Dermis microvascular lymphatic vessel endothelial cell (primary cell): ENCODE data around the gene PIM2. TPM values are rescaled to one million over a fixed set of nuclear protein-coding genes. Genes with fewer than 3 reads are reported as not detected.
A peak's percentile ranks its signal among the peaks of the same experiment; 100 is the strongest.
"Not testable (repeated sequence)": the region's sequence is repeated elsewhere in the genome, so short reads cannot be mapped to it uniquely, and the experiment has no call there.

ENCODE experiments used
- DNase-seq, 2 donors: peaks; one replicate each; pipeline versions ENCODE4 v3.0.0 to v3.0.0-alpha.2; 2010; ENCODE audit warnings: low read depth in 2 of 2
- total RNA-seq: library from RNA; depleted of rRNA; stranded (reverse); fragments of >200 nt; gene quantifications from 2 replicates; pipeline ENCODE4 v1.2.1, GENCODE V29; 2014

Gene PIM2
- total RNA-seq, 1 donor from 2014 or later = 3.3 TPM

DNA sequence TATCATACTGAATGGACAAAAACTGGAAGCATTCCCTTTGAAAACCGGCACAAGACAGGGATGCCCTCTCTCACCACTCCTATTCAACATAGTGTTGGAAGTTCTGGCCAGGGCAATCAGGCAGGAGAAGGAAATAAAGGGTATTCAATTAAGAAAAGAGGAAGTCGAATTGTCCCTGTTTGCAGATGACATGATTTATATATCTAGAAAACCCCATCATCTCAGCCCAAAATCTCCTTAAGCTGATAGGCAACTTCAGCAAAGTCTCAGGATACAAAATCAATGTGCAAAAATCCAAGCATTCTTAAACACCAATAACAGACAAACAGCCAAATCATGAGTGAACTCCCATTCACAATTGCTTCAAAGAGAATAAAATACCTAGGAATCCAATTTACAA, 46.8 kb downstream of the PIM2 start:
- DNase-seq = not testable (repeated sequence)

DNA sequence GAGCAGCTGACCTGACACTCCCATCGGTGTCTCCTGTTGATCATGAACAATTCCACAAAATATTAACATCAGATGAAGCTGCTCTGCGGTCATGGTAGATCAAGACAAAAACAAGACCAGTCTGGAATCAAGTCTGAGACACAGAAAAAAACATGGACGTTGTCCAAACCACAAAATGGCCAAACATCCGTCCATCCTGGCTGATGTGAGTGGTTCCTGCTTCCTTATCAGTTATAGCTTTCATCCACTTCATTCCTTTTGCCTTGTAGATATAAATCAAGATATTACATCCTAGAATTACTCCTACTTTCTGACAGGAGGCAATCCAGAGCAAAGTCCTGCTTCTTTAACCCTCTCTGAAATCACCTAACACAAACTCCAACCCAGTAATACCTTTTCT, 54.6 kb downstream of the PIM2 start:
- DNase-seq = peak in 1 of 2 donors; percentile 17

Other genes starting within 250 kb of the PIM2 start
- 0.25 TPM in 1 of 2 replicates, not detected in the other for gene WAS, start 235.2 kb downstream of the PIM2 start, total RNA-seq
- gene SUV39H1, start 222.3 kb downstream of the PIM2 start, total RNA-seq = 3.9 and 4.9 TPM in 2 replicates
- not detected in 2 replicates for gene GLOD5, start 157.3 kb downstream of the PIM2 start, total RNA-seq
- gene GATA1, start 132.4 kb downstream of the PIM2 start, total RNA-seq = not detected in 2 replicates
- 17.3 and 26.3 TPM in 2 replicates for gene HDAC6, start 117.0 kb downstream of the PIM2 start, total RNA-seq
- gene ERAS, start 92.5 kb downstream of the PIM2 start, total RNA-seq = not detected in 2 replicates
- under 0.01 and 0.13 TPM in 2 replicates for gene PCSK1N, start 83.4 kb downstream of the PIM2 start, total RNA-seq
- 22.2 and 24.9 TPM in 2 replicates for gene TIMM17B, start 21.3 kb downstream of the PIM2 start, total RNA-seq
- 53.9 and 60.2 TPM in 2 replicates for gene PQBP1, start 21.1 kb downstream of the PIM2 start, total RNA-seq
- 8.1 and 15.9 TPM in 2 replicates for gene SLC35A2, start 7.4 kb downstream of the PIM2 start, total RNA-seq
- 22.1 and 32.1 TPM in 2 replicates for gene OTUD5, start 38.6 kb upstream of the PIM2 start, total RNA-seq
- 0.13 and 0.25 TPM in 2 replicates for gene KCND1, start 52.8 kb upstream of the PIM2 start, total RNA-seq
- gene GRIPAP1, start 83.2 kb upstream of the PIM2 start, total RNA-seq = 10.9 and 15.7 TPM in 2 replicates
- gene TFE3, start 124.3 kb upstream of the PIM2 start, total RNA-seq = 9.5 and 15.6 TPM in 2 replicates
- 0.39 and 1.6 TPM in 2 replicates for gene CCDC120, start 140.0 kb upstream of the PIM2 start, total RNA-seq
- 2.8 and 5.4 TPM in 2 replicates for gene PRAF2, start 155.0 kb upstream of the PIM2 start, total RNA-seq
- gene WDR45, start 160.9 kb upstream of the PIM2 start, total RNA-seq = 16.0 and 18.7 TPM in 2 replicates
- gene GPKOW, start 204.7 kb upstream of the PIM2 start, total RNA-seq = 16.8 and 19.1 TPM in 2 replicates
- 0.39 and 0.51 TPM in 2 replicates for gene MAGIX, start 243.7 kb upstream of the PIM2 start, total RNA-seq